Astrocyte of the cerebellum (primary cell): Measurements from ENCODE around the gene TOR1A.

Experiments
- DNase-seq: peaks from one replicate; pipeline ENCODE4 v3.0.0-alpha.2; 2011; ENCODE audit warnings: low read depth
- H3K4me3 ChIP-seq: 2 replicates; pipeline ENCODE4 v1.5.1; 2011; ENCODE audit warnings: mild to moderate bottlenecking, low read depth, low read length, moderate library complexity
- in situ Hi-C: cut with HindIII; loops from 2 replicates; pipeline ENCODE4 v1.10.0; 2017; ENCODE audit warnings: low sequenced_read_pairs
- TF ChIP-seq, protein P1 (sequence below): IDR thresholded peaks from 2 replicates; pipeline ENCODE4 v1.5.1; 2012; ENCODE audit warnings: low read length, low read depth, moderate library complexity, mild to moderate bottlenecking; ENCODE audit errors: missing control alignments

Gene TOR1A

DNA sequence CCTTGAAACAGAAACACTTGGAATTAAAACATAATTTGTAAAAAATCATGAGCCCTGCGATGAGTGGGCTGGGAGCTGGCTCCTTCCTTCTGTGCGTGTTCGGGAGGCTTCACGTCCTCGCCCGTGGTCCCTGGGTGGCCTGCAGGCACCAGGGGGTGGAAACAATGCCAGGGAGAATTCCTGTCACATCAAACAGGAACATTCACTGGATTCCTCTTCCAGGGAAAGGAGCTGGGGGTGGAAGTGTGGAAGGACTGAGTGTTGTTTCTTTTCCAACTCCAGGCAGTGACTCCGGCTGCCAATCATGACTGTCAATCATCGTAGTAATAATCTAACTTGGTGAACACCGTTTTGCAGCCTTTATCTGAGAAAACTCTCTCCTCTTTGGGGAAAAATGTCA, 10.3 kb downstream of the TOR1A start:
- in situ Hi-C loops: no loop called here
- TF ChIP-seq, protein P1, sequence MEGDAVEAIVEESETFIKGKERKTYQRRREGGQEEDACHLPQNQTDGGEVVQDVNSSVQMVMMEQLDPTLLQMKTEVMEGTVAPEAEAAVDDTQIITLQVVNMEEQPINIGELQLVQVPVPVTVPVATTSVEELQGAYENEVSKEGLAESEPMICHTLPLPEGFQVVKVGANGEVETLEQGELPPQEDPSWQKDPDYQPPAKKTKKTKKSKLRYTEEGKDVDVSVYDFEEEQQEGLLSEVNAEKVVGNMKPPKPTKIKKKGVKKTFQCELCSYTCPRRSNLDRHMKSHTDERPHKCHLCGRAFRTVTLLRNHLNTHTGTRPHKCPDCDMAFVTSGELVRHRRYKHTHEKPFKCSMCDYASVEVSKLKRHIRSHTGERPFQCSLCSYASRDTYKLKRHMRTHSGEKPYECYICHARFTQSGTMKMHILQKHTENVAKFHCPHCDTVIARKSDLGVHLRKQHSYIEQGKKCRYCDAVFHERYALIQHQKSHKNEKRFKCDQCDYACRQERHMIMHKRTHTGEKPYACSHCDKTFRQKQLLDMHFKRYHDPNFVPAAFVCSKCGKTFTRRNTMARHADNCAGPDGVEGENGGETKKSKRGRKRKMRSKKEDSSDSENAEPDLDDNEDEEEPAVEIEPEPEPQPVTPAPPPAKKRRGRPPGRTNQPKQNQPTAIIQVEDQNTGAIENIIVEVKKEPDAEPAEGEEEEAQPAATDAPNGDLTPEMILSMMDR: no peak
- DNase-seq: no peak
- H3K4me3 ChIP-seq: no peak overlapping the region

DNA sequence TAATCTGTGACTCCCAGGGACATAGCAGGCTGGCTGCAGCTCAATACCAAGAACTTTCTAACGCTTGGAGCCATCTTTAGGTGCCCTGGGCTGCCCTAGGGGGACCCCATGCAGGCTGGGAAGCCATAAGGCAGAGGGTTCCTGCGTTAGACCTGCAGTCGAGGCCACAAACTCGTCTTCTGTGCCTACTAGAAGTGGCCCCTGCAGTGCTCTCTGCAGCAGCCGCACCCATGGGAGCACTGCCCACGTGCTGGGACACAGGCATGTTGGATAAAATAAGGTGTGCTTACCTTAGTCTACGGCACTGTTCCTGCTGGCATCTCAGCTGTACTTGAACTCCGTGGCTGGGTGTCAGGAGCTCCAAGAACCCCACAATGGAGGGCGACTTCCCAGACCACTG, 11.6 kb downstream of the TOR1A start:
- in situ Hi-C loops: no loop called here
- TF ChIP-seq, protein P1: no peak

DNA sequence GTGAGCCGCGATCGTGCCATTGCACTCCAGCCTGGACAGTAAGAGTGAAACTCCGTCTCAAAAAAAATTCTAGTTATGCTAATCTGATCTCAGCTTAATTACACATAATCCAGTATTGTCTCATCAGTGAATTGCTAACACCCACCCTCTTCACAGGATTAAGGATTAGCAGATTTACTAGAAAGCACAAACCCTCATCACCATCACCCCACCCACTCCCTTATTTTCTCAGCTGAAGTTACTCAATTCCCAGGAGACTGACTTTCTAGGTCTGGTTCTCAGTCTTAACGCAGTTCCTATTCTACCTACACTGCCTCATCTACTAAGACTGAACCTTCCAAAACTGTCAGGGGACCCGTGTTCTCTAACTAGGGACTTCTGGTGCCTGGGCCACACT, 12.0 kb downstream of the TOR1A start:
- H3K4me3 ChIP-seq: no peak overlapping the region
- TF ChIP-seq, protein P1: no peak
- no peak for DNase-seq
- in situ Hi-C loops: no loop called here

More for the DNA sequence above, 11.6 kb downstream of the TOR1A start:
- H3K4me3 ChIP-seq: no peak overlapping the region
- no peak for DNase-seq

DNA sequence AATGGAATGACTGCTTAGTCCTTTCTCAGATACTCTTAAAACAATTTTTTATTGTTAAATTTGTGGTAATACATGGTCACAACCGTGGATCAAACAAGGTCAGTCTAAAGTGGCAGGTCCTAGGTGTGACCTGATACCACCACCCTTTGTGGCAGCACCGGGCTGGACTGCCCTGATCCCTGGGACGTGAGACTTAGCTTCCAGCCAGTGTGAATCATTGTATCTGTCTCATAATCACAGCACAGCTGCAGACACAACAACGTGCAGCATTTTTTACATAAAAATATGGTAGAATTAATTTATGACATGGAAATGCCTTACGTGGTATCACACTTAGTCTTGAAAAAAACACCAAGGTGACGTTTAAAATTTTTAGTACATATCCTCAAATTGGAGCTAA, 13.1 kb downstream of the TOR1A start:
- DNase-seq: no peak
- no peak overlapping the region for H3K4me3 ChIP-seq
- TF ChIP-seq, protein P1: no peak
- in situ Hi-C loops: no loop called here

DNA sequence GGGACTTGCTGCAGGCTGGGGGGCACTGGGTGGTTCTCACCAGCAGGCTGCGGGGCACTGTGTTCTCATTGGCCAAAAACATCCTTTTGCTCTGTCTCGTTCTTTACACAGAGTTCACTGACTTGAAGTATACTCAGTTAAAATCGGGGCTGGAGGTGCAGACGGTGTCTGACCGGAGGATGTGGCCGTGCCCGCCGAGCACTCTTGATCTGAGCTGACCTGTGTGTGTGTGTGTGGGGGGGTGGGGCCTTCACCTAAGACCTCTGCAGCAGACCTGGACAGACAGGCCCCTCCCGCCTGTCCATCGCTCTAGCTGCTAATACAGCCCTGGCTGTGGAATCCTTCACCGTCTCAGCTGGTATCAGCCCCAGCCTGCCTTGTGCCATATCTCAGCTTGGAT, 13.8 kb downstream of the TOR1A start:
- TF ChIP-seq, protein P1: no peak

DNA sequence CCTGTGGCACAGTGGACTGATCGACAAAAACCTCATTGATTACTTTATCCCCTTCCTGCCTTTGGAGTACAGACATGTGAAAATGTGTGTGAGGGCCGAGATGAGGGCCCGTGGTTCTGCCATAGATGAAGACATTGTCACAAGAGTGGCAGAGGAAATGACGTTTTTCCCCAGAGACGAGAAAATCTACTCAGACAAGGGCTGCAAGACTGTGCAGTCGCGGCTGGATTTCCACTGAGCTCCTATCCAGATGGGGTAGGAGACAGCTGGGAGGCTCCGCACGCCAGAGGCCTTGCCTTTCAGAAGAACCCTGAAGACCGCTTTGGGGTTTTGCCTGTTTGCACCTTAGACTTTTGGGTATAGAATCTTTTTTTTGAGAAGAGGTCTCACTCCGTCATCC, 14.6 kb downstream of the TOR1A start:
- no peak for DNase-seq
- H3K4me3 ChIP-seq: no peak overlapping the region
- TF ChIP-seq, protein P1: no peak
- in situ Hi-C loops: no loop called here

More for the DNA sequence above, 13.8 kb downstream of the TOR1A start:
- DNase-seq: no peak
- H3K4me3 ChIP-seq: no peak overlapping the region
- in situ Hi-C loops: no loop called here

DNA sequence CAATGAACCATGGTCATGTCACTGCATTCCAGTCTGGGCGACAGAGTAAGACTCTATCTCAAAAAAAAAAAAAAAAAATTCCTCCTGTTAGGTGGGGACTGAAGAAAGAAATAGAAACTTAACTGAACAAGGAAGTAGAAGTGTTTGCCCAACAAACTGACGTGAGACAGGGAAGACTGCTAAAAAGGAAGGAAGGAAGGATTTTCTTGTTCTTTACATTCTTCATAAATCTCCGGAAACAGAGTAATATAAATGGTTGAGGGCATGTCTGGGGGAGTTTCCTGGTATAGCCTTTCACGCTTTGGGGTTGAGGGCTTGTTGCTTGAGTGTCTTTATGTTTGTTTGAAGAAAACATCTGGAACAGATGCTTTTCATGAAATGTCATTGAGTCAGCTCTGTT, 17.9 kb downstream of the TOR1A start:
- TF ChIP-seq, protein P1: no peak
- H3K4me3 ChIP-seq: no peak overlapping the region
- in situ Hi-C loops: no loop called here
- no peak for DNase-seq
